ENCODE measurements around the gene TRPV4.

DNA sequence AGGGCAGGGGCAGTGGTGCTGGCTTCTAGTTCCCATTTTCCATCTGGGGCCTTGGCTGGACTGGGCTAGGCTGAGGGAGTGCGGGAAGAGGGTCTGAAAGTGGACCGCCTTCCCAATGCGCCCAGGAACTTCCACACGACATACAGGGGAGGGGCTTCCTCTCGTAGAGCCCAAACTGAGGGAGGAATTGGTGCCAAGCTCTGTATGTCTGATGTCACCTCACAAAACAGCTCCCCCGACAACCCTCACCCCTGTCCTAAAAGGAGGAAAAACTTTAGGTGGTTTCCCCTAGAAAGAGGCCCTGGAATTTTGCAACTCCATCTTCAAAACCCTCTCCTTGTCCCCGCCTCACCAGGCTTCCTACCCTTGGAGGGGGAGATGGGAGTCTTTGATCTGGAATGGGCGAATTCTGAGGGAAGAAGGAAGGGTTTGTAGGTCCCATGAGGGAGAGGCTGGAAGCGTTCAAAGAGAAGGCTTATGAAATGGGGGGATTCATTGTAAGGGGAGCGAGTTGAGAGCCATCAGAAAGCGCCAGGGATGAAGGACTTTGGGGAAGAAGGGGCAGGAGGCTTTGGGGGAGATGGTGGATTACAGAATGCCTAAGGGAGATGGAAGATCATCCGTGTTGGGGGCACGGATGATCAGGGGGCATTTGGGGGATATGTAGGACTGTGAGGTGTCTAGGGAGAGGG is 46.3 kb upstream of the TRPV4 start:
- TF ChIP-seq POLR2A (IDR thresholded peaks at IDR 0.05; ENCODE audit: low read depth, low read length) (no peak), POLR2AphosphoS5 (IDR thresholded peaks at IDR 0.05; ENCODE audit: low read depth, low read length) (no peak)
